GM15510 (cell line): ENCODE data around the gene SPAG16.

ENCODE experiments used
- POLR2A ChIP-seq: IDR thresholded peaks from 3 replicates; pipeline ENCODE4 v1.6.1; 2011; ENCODE audit warnings: borderline replicate concordance; ENCODE audit not compliant: insufficient read length; ENCODE audit errors: extremely low read depth

Gene SPAG16

GRCh38 chr2:213561759-213562158 is 277.5 kb downstream of the SPAG16 start:
- no peak for TF ChIP-seq POLR2A

- no peak for TF ChIP-seq POLR2A
Measured at GRCh38 chr2:213562539-213563180, 278.4 kb downstream of the SPAG16 start.

GRCh38 chr2:213566846-213567245 is 282.6 kb downstream of the SPAG16 start:
- no peak for TF ChIP-seq POLR2A

GRCh38 chr2:213609570-213610170 is 325.4 kb downstream of the SPAG16 start:
- no peak for TF ChIP-seq POLR2A

- no peak for TF ChIP-seq POLR2A
Measured at GRCh38 chr2:213627054-213627710, 342.9 kb downstream of the SPAG16 start.

GRCh38 chr2:213627835-213628460 is 343.7 kb downstream of the SPAG16 start:
- no peak for TF ChIP-seq POLR2A

GRCh38 chr2:213640738-213641425 is 356.6 kb downstream of the SPAG16 start:
- no peak for TF ChIP-seq POLR2A

- TF ChIP-seq POLR2A = no peak
Measured at GRCh38 chr2:213644926-213645325, 360.7 kb downstream of the SPAG16 start.

GRCh38 chr2:213649176-213649575 is 364.9 kb downstream of the SPAG16 start:
- TF ChIP-seq POLR2A = no peak

GRCh38 chr2:213664817-213665216 is 380.6 kb downstream of the SPAG16 start:
- TF ChIP-seq POLR2A = no peak

GRCh38 chr2:213669657-213670056 is 385.4 kb downstream of the SPAG16 start:
- no peak for TF ChIP-seq POLR2A

- no peak for TF ChIP-seq POLR2A
Measured at GRCh38 chr2:213678437-213679218, 394.4 kb downstream of the SPAG16 start.

GRCh38 chr2:213679894-213680293 is 395.6 kb downstream of the SPAG16 start:
- no peak for TF ChIP-seq POLR2A

- no peak for TF ChIP-seq POLR2A
Measured at GRCh38 chr2:213682276-213682675, 398.0 kb downstream of the SPAG16 start.

GRCh38 chr2:213688133-213688532 is 403.9 kb downstream of the SPAG16 start:
- TF ChIP-seq POLR2A = no peak

GRCh38 chr2:213689585-213689984 is 405.3 kb downstream of the SPAG16 start:
- no peak for TF ChIP-seq POLR2A
